Astrocyte (in vitro differentiated cells and primary cell): ENCODE measurements around the gene TMEM273.

ENCODE experiments used
- CTCF ChIP-seq: IDR thresholded peaks from 2 replicates; pipeline ENCODE4 v1.5.1; 2011; ENCODE audit warnings: low read depth, mild to moderate bottlenecking, inconsistent platforms, low read length, moderate library complexity; ENCODE audit not compliant: insufficient read depth
- EZH2 ChIP-seq: IDR thresholded peaks from 2 replicates; pipeline ENCODE4 v1.6.1; 2012; ENCODE audit warnings: mild to moderate bottlenecking, low read length, inconsistent platforms; ENCODE audit not compliant: insufficient read depth

- no peak for TF ChIP-seq CTCF
- no peak for TF ChIP-seq EZH2
These were observed 30.3 kb upstream of the TMEM273 start for GRCh38 chr10:49218480-49218879.
